SK-N-MC (cell line): ENCODE results near the gene CNTN2.

ENCODE experiments used
- EZH2 ChIP-seq: fragments of 200-600 bp; sonication (generic); IDR thresholded peaks from one replicate; pipeline ENCODE4 v1.6.1; 2017; ENCODE audit warnings: antibody characterized with exemption
- FOXP2 ChIP-seq: optimal IDR thresholded peaks from 2 replicates; pipeline ENCODE3; 2011; ENCODE audit warnings: mild to moderate bottlenecking, moderate library complexity; ENCODE audit not compliant: insufficient read depth; ENCODE audit errors: extremely low read length, control extremely low read depth
- POLR2AphosphoS5 ChIP-seq: IDR thresholded peaks from 2 replicates; pipeline ENCODE4 v1.6.1; 2012; ENCODE audit warnings: mild to moderate bottlenecking, low read depth, low read length, borderline replicate concordance

GRCh38 chr1:205077934-205078311 is 34.9 kb downstream of the CNTN2 start:
- TF ChIP-seq POLR2AphosphoS5 (no peak), EZH2 (no peak), FOXP2 (no peak)
